ENCODE measurements around the gene PHF19. TPM values are rescaled to one million over a fixed set of nuclear protein-coding genes. Genes with fewer than 3 reads are reported as not detected.

Gene PHF19
- total and polyA plus RNA-seq, 2 donors (not counting 3 experiments of a cell fraction or from before 2014, with no cell fraction given), result 102 to 153 TPM

DNA sequence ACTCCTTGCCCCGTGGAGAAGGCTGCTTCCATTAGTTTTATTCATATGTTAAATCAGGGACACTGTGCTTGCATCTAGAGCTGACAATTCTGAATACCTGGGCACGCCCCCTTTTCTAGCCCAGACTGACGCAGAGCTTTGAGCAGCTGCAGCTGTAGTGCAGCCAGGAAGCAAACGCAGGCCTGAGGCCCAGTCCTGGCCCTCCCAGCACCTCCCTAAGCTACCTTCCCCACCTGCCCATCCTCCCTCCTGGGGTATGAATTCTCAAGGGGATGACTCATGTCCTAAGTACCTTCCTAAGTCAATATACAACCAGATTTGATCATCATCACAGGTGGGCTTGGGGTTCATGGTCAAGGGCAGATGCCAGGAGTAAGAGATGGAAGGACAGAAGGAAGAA lies 3.5 kb downstream of the PHF19 start:
- Histone ChIP-seq H3K27me3 (ENCODE audit: control insufficient read depth in 2 of 2, insufficient read depth in 2 of 2, low read length in 2 of 2) (no peaks in the 10 kb centered on the region), H4K20me1 (replicated peaks; ENCODE audit: control insufficient read depth, extremely low read depth, insufficient read depth, low read length) (no peaks in the 10 kb centered on the region), H3K79me2 (ENCODE audit: control insufficient read depth, insufficient read depth, low read length) (peaks cover 20% of the 10 kb centered on the region), H3K9ac (replicated peaks; ENCODE audit: extremely low read depth, insufficient read depth, low read length) (no peak overlapping the region), H3K36me3 (ENCODE audit: control insufficient read depth in 2 of 2, extremely low read depth in 1 of 2, insufficient read depth in 2 of 2, low read length in 2 of 2) (peaks cover 6 to 10% of the 10 kb centered on the region in 2 experiments), H3K4me3 (replicated peaks in 1 of 3; ENCODE audit: insufficient read depth in 1 of 3, low read depth in 1 of 3, low read length in 3 of 3) (no peak overlapping the region), H3K9me1 (replicated peaks; ENCODE audit: control insufficient read depth, extremely low read depth, insufficient read depth, low read length) (no peaks in the 10 kb centered on the region), H3K4me2 (ENCODE audit: insufficient read depth, low read length) (no peak overlapping the region), H3K27ac (ENCODE audit: insufficient read depth, low read depth, low read length) (no peak overlapping the region), H2AFZ (ENCODE audit: low read depth, low read length) (no peak overlapping the region), H3K9me3 (replicated peaks; ENCODE audit: control insufficient read depth, insufficient read depth, low read length) (no peaks in the 10 kb centered on the region), H3K4me1 (ENCODE audit: control insufficient read depth, extremely low read depth, insufficient read depth, low read length) (peaks cover 39% of the 10 kb centered on the region)
- dilution Hi-C loops (cut with MboI; ENCODE audit: extremely low pct_ligation_motif_present, low sequenced_read_pairs), result no loop called here
- DNase-seq (ENCODE audit: low read depth, low spot score), result no peak
- ChIA-PET CTCF (interaction anchor here (0.8 to 1.5 kb wide), 5 partner anchors 21 to 108 kb away, joined by 3 to 4 read pairs (median 3); no protein-coding TSS in a partner anchor), POLR2A (no interaction called here)
- BruUV-seq (replicated peaks), result no TSS peak
- TF ChIP-seq POLR2A (IDR thresholded peaks at IDR 0.05; ENCODE audit: low read depth, low read length) (no peak), JUN (IDR thresholded peaks at IDR 0.05; ENCODE audit: borderline replicate concordance, insufficient read depth, insufficient read length, low read depth) (no peak), GATA2 (IDR thresholded peaks at IDR 0.05; ENCODE audit: insufficient read depth, insufficient read length, low read depth, low read length) (no peak), FOS (IDR thresholded peaks at IDR 0.05; ENCODE audit: borderline replicate concordance, insufficient read depth, low read length) (no peak)
- TF ChIP-seq, protein P1, sequence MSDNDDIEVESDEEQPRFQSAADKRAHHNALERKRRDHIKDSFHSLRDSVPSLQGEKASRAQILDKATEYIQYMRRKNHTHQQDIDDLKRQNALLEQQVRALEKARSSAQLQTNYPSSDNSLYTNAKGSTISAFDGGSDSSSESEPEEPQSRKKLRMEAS (IDR thresholded peaks at IDR 0.05; ENCODE audit: insufficient read depth, insufficient read length), result no peak
- peak; percentile 31 for FAIRE-seq
- intact Hi-C loops (cut with micrococcal nuclease), result no loop called here

DNA sequence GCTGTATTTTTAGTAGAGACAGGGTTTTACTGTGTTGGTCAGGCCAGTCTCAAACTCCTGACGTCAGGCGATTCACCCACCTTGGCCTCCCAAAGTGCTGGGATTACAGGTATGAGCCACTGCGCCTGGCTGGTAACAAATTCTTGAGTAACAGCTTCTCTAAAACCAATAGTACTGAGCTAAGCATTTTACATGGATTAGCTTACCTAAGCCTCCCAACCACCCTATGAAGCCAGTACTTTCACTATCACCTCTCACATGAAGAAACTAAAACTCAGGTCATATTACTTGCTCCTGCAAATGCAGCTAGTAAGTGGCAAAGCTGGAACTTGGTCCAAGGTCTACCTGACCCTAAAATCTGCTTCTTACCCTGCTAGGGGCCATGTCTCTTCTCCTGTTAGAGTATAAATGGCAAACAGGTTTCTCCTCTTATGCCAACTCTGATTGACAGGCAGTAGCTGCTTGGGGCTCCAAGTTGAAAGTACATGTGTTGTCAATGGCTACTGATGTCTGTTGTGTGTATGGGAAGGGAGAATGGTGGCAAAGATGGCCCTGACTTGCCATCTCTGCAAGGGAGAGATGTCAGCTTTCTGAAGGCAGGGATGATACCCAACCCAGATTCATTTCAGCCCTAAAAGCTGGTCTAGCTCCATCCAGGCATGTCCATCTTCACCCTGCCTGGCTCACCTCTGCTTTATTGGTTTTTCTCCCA lies 4.0 kb downstream of the PHF19 start:
- dilution Hi-C loops (cut with MboI; ENCODE audit: extremely low pct_ligation_motif_present, low sequenced_read_pairs), result no loop called here
- Histone ChIP-seq H3K36me3 (ENCODE audit: control insufficient read depth in 2 of 2, extremely low read depth in 1 of 2, insufficient read depth in 2 of 2, low read length in 2 of 2) (peaks cover 6 to 10% of the 10 kb centered on the region in 2 experiments), H3K4me3 (replicated peaks in 1 of 3; ENCODE audit: insufficient read depth in 1 of 3, low read depth in 1 of 3, low read length in 3 of 3) (no peak overlapping the region), H3K9me3 (replicated peaks; ENCODE audit: control insufficient read depth, insufficient read depth, low read length) (no peaks in the 10 kb centered on the region), H3K27ac (ENCODE audit: insufficient read depth, low read depth, low read length) (no peak overlapping the region), H3K79me2 (ENCODE audit: control insufficient read depth, insufficient read depth, low read length) (peaks cover 20% of the 10 kb centered on the region), H3K9ac (replicated peaks; ENCODE audit: extremely low read depth, insufficient read depth, low read length) (no peak overlapping the region), H4K20me1 (replicated peaks; ENCODE audit: control insufficient read depth, extremely low read depth, insufficient read depth, low read length) (no peaks in the 10 kb centered on the region), H3K27me3 (ENCODE audit: control insufficient read depth in 2 of 2, insufficient read depth in 2 of 2, low read length in 2 of 2) (no peaks in the 10 kb centered on the region), H3K9me1 (replicated peaks; ENCODE audit: control insufficient read depth, extremely low read depth, insufficient read depth, low read length) (no peaks in the 10 kb centered on the region), H2AFZ (ENCODE audit: low read depth, low read length) (no peak overlapping the region), H3K4me2 (ENCODE audit: insufficient read depth, low read length) (no peak overlapping the region), H3K4me1 (ENCODE audit: control insufficient read depth, extremely low read depth, insufficient read depth, low read length) (peaks cover 36% of the 10 kb centered on the region)
- no TSS peak for BruUV-seq (replicated peaks)
- intact Hi-C loops (cut with micrococcal nuclease), result no loop called here
- DNase-seq (ENCODE audit: low read depth, low spot score), result no peak
- TF ChIP-seq POLR2AphosphoS5 (IDR thresholded peaks at IDR 0.05; ENCODE audit: insufficient read depth, low read depth, low read length) (no peak), JUN (IDR thresholded peaks at IDR 0.05; ENCODE audit: borderline replicate concordance, insufficient read depth, insufficient read length, low read depth) (no peak), GATA2 (IDR thresholded peaks at IDR 0.05; ENCODE audit: insufficient read depth, insufficient read length, low read depth, low read length) (no peak), POLR2A (IDR thresholded peaks at IDR 0.05; ENCODE audit: low read depth, low read length) (no peak), FOS (IDR thresholded peaks at IDR 0.05; ENCODE audit: borderline replicate concordance, insufficient read depth, low read length) (no peak), EZH2 (IDR thresholded peaks at IDR 0.05; ENCODE audit: borderline replicate concordance, low read depth, low read length, severe bottlenecking) (no peak), MYC (IDR thresholded peaks at IDR 0.05; ENCODE audit: low read depth, low read length) (no peak)
- TF ChIP-seq, protein P2, sequence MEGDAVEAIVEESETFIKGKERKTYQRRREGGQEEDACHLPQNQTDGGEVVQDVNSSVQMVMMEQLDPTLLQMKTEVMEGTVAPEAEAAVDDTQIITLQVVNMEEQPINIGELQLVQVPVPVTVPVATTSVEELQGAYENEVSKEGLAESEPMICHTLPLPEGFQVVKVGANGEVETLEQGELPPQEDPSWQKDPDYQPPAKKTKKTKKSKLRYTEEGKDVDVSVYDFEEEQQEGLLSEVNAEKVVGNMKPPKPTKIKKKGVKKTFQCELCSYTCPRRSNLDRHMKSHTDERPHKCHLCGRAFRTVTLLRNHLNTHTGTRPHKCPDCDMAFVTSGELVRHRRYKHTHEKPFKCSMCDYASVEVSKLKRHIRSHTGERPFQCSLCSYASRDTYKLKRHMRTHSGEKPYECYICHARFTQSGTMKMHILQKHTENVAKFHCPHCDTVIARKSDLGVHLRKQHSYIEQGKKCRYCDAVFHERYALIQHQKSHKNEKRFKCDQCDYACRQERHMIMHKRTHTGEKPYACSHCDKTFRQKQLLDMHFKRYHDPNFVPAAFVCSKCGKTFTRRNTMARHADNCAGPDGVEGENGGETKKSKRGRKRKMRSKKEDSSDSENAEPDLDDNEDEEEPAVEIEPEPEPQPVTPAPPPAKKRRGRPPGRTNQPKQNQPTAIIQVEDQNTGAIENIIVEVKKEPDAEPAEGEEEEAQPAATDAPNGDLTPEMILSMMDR (IDR thresholded peaks at IDR 0.05; ENCODE audit: extremely low read depth in 1 of 2, insufficient read depth in 1 of 2, low read depth in 1 of 2, low read length in 2 of 2), result no peak
- TF ChIP-seq, protein P1 (IDR thresholded peaks at IDR 0.05; ENCODE audit: insufficient read depth, insufficient read length), result no peak
- FAIRE-seq, result no peak
- CTCF ChIA-PET, result interaction anchor here (0.8 to 1.5 kb wide), 5 partner anchors 20 to 109 kb away, joined by 3 to 4 read pairs (median 3); no protein-coding TSS in a partner anchor
- POLR2A ChIA-PET, result no interaction called here
